Small intestine (tissue), 7 donors: ENCODE results near the gene ENTREP3. TPM values are rescaled to one million over a fixed set of nuclear protein-coding genes. Genes with fewer than 3 reads are reported as not detected.
"Not testable (repeated sequence)": the region's sequence is repeated elsewhere in the genome, so short reads cannot be mapped to it uniquely, and the experiment has no call there.

Source experiments
- DNase-seq, 2 donors: peaks; one replicate each; pipeline versions ENCODE4 v3.0.0 to v3.0.0-alpha.2; 2013
- FAIRE-seq: peaks from 2 replicates; lab custom pipeline; 2012; peaks lifted over from hg19 to GRCh38; lab: Jason Lieb, UNC
- H3K27ac ChIP-seq, 3 donors: one replicate each; pipeline ENCODE4 v1.5.1; 2013; ENCODE audit warnings: low read length in 2 of 3, mild to moderate bottlenecking in 2 of 3, control low read depth in 1 of 3, inconsistent platforms in 1 of 3, low read depth in 1 of 3, moderate library complexity in 1 of 3
- H3K27me3 ChIP-seq, 3 donors: one replicate each; pipeline ENCODE4 v1.6.1; 2013; ENCODE audit warnings: low read length in 3 of 3, inconsistent platforms in 1 of 3; ENCODE audit not compliant: control insufficient read depth in 3 of 3, insufficient read depth in 3 of 3
- H3K36me3 ChIP-seq, 3 donors: one replicate each; pipeline ENCODE4 v1.6.1; 2013; ENCODE audit warnings: low read length in 3 of 3, inconsistent platforms in 1 of 3, low read depth in 1 of 3, mild to moderate bottlenecking in 1 of 3, moderate library complexity in 1 of 3; ENCODE audit not compliant: control insufficient read depth in 3 of 3, insufficient read depth in 2 of 3
- H3K4me1 ChIP-seq, 3 donors: one replicate each; pipeline ENCODE4 v1.6.1; 2013; ENCODE audit warnings: low read length in 2 of 3, inconsistent platforms in 1 of 3, low read depth in 1 of 3, mild to moderate bottlenecking in 1 of 3, moderate library complexity in 1 of 3; ENCODE audit not compliant: control insufficient read depth in 3 of 3, insufficient read depth in 2 of 3
- H3K4me3 ChIP-seq, 3 donors: one replicate each; pipeline ENCODE4 v1.5.1; 2013; ENCODE audit warnings: low read length in 3 of 3, control low read depth in 1 of 3, inconsistent platforms in 1 of 3, low read depth in 1 of 3, mild to moderate bottlenecking in 1 of 3, moderate library complexity in 1 of 3
- H3K9me3 ChIP-seq, 2 donors: one replicate each; pipeline ENCODE4 v1.6.1; 2013; ENCODE audit warnings: low read depth in 1 of 2, low read length in 1 of 2; ENCODE audit not compliant: control insufficient read depth in 2 of 2, insufficient read depth in 1 of 2
- WGBS, 3 donors: extraction: QIAGEN DNeasy Blood & Tissue Kit; methylation state at CpG; one replicate each; pipeline ENCODE4 v1.1.7; 2013; 5-methylcytosine and 5-hydroxymethylcytosine counted together
- polyA plus RNA-seq, 4 donors: library from polyadenylated mRNA; stranded (reverse) in 3 of 4; unstranded in 1 of 4; fragments of 200-250 nt in 3 of 4; fragments of 120-200 nt in 1 of 4; gene quantifications; one replicate each; pipeline versions ENCODE4 v1.2.1 to v1.2.3, GENCODE V29; 2013
- donor health status: healthy with polysubstance abuse.
- donor health status: control.
- donor health status: control.
- donor health status: Bipolar disorder and iron deficiency.
- donor health status: healthy.

ENTREP3 gene
- polyA plus RNA-seq, 4 donors = 14.3 to 21.3 (median 16.8) TPM

- WGBS, 3 donors = 87 to 92% (median 90%) methylated on average over 7 of the region's 7 CpGs
Observed at GRCh38 chr1:155295942-155296267, 40.6 kb upstream of the ENTREP3 start.

DNA sequence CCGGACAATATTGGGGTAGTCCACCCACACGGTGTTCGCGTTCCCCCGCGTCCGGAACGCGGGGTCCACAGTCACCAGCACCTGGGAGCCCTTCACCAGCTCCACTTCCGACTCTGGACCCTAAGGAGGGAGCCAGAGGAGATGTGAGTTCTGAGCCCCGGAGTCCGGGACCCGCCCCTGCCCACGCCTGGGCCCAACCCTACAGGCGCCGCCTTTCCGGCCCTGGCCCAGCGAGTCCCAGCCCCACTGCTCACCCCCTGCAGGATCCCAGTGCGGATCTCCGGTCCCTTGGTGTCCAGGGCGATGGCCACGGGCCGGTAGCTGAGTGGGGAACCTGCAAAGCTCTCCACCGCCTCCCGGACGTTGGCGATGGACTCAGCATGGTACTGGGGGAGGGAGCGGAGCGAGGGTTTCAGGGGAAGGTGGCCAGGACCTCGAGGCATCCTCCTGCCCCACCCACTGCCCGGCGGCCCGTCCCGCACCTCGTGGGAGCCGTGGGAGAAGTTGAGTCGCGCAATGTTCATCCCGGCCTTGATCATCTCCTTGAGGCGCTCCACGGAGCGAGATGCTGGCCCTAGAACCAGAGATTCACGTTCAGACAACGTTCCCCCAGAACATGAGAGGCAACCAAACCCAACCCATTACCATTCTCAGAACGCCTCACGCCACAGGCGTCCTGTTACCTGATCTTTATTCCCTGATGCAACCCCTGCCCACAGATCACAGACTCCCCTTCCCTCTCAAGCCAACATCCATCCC, 40.1 kb upstream of the ENTREP3 start:
- no peak overlapping the region for H3K4me3 ChIP-seq
- WGBS, 3 donors = 20 to 70% (median 56%) methylated on average over 37 to 47 of the region's 47 CpGs

More at GRCh38 chr1:155295942-155296267, 40.6 kb upstream of the ENTREP3 start:
- DNase-seq (no peak), FAIRE-seq (no peak)
- peaks cover 0 to 4% of the 10 kb centered on the region in 2 donors for H3K9me3 ChIP-seq
- H3K4me1 ChIP-seq = peaks cover 0 to 19% (median 4%) of the 10 kb centered on the region in 3 donors
- no peak overlapping the region for H3K27ac ChIP-seq
- H3K36me3 ChIP-seq = peaks cover 0 to 46% (median 0%) of the 10 kb centered on the region in 3 donors
- H3K4me3 ChIP-seq = no peak overlapping the region
- peaks cover 0 to 42% (median 15%) of the 10 kb centered on the region in 3 donors for H3K27me3 ChIP-seq

GRCh38 chr1:155294520-155295182, 39.4 kb upstream of the ENTREP3 start:
- Histone ChIP-seq H3K9me3 (peaks cover 0 to 4% of the 10 kb centered on the region in 2 donors), H3K27me3 (peaks cover 0 to 42% (median 15%) of the 10 kb centered on the region in 3 donors), H3K36me3 (peaks cover 0 to 56% (median 0%) of the 10 kb centered on the region in 3 donors), H3K4me3 (no peak overlapping the region), H3K27ac (no peak overlapping the region), H3K4me1 (peaks cover 0 to 9% (median 0%) of the 10 kb centered on the region in 3 donors)
- DNase-seq (no peak), FAIRE-seq (no peak)
- 44 to 88% (median 74%) methylated on average over 41 to 46 of the region's 46 CpGs for WGBS, 3 donors

More for the DNA sequence above, 40.1 kb upstream of the ENTREP3 start:
- DNase-seq = peak in 1 of 2 donors; percentile 24
- H3K27ac ChIP-seq = no peak overlapping the region
- H3K27me3 ChIP-seq = peaks cover 0 to 42% (median 15%) of the 10 kb centered on the region in 3 donors
- peaks cover 0 to 4% of the 10 kb centered on the region in 2 donors for H3K9me3 ChIP-seq
- peaks cover 0 to 48% (median 0%) of the 10 kb centered on the region in 3 donors for H3K36me3 ChIP-seq
- peaks cover 0 to 14% (median under 1%) of the 10 kb centered on the region in 3 donors for H3K4me1 ChIP-seq
- no peak for FAIRE-seq

DNA sequence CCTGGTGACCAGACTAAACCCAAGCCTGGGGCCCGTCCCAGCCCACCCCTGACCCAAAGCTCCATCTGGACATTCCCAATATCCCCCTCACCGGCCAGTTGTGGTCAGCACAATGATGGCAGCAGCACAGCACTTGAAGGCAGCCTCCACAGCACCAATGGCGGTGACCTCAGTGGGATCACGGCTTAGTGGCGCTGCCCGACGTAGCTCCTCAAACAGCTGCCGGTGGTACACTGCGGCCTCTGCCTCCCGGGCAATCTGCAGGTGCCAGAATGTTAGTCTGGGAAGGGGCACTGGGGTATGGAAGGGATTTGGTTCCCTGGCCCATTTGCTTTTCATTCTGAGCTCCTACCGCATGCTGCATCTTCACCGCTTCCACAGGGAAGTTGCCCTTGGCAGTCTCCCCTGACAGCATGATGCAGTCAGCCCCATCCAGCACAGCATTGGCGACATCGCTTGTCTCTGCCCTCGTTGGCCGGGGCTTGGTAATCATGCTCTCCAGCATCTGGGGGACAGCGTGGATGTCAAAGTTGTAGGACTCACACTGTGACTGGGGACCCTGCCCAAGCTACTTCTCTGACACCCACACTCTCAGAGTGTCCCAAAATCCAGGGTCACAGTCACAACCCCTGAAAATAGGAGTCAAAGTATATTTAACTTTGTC, 37.9 kb upstream of the ENTREP3 start:
- Histone ChIP-seq H3K27me3 (peaks cover 0 to 42% (median 15%) of the 10 kb centered on the region in 3 donors), H3K4me3 (no peak overlapping the region), H3K9me3 (peaks cover 0 to 4% of the 10 kb centered on the region in 2 donors), H3K36me3 (peaks cover 0 to 69% (median 0%) of the 10 kb centered on the region in 3 donors), H3K4me1 (peaks cover 0 to 9% (median 0%) of the 10 kb centered on the region in 3 donors), H3K27ac (no peak overlapping the region)
- WGBS, 3 donors = 86 to 91% (median 89%) methylated on average over 17 of the region's 17 CpGs
- DNase-seq = no peak
- FAIRE-seq = no peak

GRCh38 chr1:155291006-155291405, 35.7 kb upstream of the ENTREP3 start:
- WGBS, 3 donors = 88 to 92% (median 89%) methylated on average over 10 of the region's 10 CpGs

GRCh38 chr1:155287987-155288543, 32.8 kb upstream of the ENTREP3 start:
- DNase-seq = no peak
- Histone ChIP-seq H3K36me3 (peaks cover 0 to 77% (median 0%) of the 10 kb centered on the region in 3 donors), H3K4me3 (no peak overlapping the region), H3K27ac (no peak overlapping the region), H3K9me3 (no peaks in the 10 kb centered on the region), H3K4me1 (no peaks in the 10 kb centered on the region), H3K27me3 (peaks cover 0 to 2% (median 0%) of the 10 kb centered on the region in 3 donors)
- WGBS, 3 donors = 92 to 94% (median 93%) methylated on average over 16 to 21 of the region's 21 CpGs
- FAIRE-seq = no peak

More at GRCh38 chr1:155291006-155291405, 35.7 kb upstream of the ENTREP3 start:
- H3K4me3 ChIP-seq, H3K9me3 ChIP-seq, FAIRE-seq, H3K27ac ChIP-seq, DNase-seq, H3K4me1 ChIP-seq: not testable (repeated sequence)
- Histone ChIP-seq H3K27me3 (peaks cover 0 to 28% (median 12%) of the 10 kb centered on the region in 3 donors), H3K36me3 (peaks cover 0 to 81% (median 0%) of the 10 kb centered on the region in 3 donors)

GRCh38 chr1:155286544-155286943, 31.3 kb upstream of the ENTREP3 start:
- Histone ChIP-seq H3K9me3 (no peaks in the 10 kb centered on the region), H3K27me3 (no peaks in the 10 kb centered on the region), H3K4me3 (no peak overlapping the region), H3K27ac (no peak overlapping the region), H3K4me1 (no peaks in the 10 kb centered on the region), H3K36me3 (peaks cover 0 to 75% (median 0%) of the 10 kb centered on the region in 3 donors)
- WGBS, 3 donors = 75 to 81% (median 78%) methylated on average over 2 of the region's 2 CpGs
- FAIRE-seq (no peak), DNase-seq (no peak)

DNA sequence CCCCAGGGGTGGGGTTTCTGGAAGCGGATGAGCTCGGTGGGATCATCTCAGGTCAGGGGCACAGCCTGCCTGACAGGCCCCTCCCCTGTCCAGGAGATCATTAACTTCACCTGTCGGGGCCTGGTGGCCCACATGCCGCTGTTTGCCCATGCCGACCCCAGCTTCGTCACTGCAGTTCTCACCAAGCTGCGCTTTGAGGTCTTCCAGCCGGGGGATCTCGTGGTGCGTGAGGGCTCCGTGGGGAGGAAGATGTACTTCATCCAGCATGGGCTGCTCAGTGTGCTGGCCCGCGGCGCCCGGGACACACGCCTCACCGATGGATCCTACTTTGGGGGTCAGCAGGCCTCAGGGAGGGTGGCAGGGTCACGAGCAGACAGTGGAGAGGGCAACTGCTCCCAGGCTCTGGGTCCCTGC, 30.4 kb upstream of the ENTREP3 start:
- H3K9me3 ChIP-seq = no peaks in the 10 kb centered on the region
- no peak for DNase-seq
- no peaks in the 10 kb centered on the region for H3K4me1 ChIP-seq
- no peak overlapping the region for H3K27ac ChIP-seq
- no peak overlapping the region for H3K4me3 ChIP-seq
- no peak for FAIRE-seq
- H3K27me3 ChIP-seq = no peaks in the 10 kb centered on the region
- H3K36me3 ChIP-seq = peaks cover 0 to 70% (median 0%) of the 10 kb centered on the region in 3 donors
- 92 to 95% (median 93%) methylated on average over 18 of the region's 18 CpGs for WGBS, 3 donors
